ENCODE measurements around the gene PALM. TPM values are rescaled to one million over a fixed set of nuclear protein-coding genes. Genes with fewer than 3 reads are reported as not detected.

PALM gene
- total RNA-seq, 2 donors from 2014 or later = 3.9 to 13.5 TPM

DNA sequence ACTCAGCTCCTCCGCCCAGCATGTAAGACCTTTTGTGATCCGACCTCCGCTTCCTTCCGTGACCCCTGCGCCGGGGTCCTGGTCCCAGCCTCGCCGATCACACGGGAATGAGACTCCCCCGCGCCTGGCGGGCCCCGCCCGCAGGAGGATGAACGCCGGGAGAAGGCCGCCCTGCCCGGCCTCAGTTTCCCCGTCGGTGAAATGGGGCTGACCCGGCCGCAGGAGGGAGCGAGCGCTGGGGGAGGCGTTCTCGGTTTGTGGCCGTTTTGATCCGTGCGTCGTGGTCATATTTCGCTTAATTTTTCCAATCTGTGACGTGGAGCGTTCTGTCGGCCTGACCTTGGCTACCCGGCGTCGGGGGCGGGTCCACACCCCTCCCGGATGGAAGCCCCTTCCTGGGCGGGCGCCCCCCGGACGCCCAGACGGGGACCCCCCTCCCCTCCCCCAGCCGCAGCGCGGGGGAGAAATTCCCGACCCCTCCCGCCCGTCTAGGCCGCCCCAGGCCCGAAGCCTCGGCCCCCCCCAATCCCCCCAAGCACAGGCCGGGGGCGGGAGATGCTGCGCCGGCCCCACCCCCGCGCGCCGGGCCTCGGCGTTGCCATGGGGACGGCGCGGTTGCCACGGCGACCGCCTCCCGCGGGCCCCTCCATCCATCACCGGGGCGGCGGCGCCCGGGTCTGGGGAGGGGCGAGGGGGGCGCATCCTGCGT is 11.1 kb downstream of the PALM start:
- H3K9ac ChIP-seq (ENCODE audit: low read depth in 2 of 2, low read length in 2 of 2) = peak overlapping the region in 1 of 2 donors; percentile 12
- DNase-seq = no peak

DNA sequence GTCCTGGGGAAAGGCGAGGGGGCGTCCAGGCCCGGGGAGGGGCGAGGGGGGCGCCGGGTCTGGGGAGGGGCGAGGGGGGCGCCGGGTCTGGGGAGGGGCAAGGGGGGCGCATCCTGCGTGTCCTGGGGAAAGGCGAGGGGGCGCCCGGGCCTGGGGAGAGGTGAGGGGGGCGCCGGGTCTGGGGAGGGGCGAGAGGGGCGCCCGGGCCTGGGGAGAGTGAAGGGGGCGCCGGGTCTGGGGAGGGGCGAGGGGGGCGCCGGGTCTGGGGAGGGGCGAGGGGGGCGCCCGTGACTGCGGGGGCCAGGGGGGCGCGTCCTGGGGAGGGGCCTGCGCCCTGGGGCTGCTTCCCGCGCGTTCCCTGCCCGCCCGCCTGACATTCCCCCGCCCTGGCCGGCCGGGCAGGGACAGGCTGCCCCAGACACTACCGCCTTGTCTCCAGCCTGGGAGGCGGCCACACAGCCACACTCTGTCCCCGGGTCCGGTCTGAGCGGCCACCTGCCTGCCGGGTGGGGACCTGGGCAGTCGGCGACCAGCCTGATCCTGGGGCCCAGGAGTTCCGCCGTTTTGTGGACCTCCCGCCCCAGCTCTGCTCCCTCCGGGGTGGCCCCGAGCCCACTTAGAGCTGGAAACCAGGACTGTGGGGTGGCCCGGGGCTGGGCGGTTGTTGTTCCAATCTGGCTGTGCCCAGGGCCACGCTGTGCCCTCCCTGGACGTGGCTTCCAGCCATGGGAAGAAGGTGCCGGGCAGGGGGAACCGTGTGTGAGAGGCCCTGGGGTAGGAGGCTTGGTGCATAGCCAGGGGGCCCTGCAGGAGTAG is 11.8 kb downstream of the PALM start:
- no peak for DNase-seq
- Histone ChIP-seq H3K9me3 (no peaks in the 10 kb centered on the region), H3K4me1 (no peaks in the 10 kb centered on the region), H3K9ac (ENCODE audit: low read depth in 2 of 2, low read length in 2 of 2) (no peak overlapping the region), H3K36me3 (no peaks in the 10 kb centered on the region), H3K27me3 (peaks cover 16% of the 10 kb centered on the region), H3K27ac (no peak overlapping the region), H3K4me3 (no peak overlapping the region)
- intact Hi-C loops (cut with DNase I) = no loop called here
- TF ChIP-seq, protein P1, sequence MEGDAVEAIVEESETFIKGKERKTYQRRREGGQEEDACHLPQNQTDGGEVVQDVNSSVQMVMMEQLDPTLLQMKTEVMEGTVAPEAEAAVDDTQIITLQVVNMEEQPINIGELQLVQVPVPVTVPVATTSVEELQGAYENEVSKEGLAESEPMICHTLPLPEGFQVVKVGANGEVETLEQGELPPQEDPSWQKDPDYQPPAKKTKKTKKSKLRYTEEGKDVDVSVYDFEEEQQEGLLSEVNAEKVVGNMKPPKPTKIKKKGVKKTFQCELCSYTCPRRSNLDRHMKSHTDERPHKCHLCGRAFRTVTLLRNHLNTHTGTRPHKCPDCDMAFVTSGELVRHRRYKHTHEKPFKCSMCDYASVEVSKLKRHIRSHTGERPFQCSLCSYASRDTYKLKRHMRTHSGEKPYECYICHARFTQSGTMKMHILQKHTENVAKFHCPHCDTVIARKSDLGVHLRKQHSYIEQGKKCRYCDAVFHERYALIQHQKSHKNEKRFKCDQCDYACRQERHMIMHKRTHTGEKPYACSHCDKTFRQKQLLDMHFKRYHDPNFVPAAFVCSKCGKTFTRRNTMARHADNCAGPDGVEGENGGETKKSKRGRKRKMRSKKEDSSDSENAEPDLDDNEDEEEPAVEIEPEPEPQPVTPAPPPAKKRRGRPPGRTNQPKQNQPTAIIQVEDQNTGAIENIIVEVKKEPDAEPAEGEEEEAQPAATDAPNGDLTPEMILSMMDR (IDR thresholded peaks at IDR 0.05) = no peak

More for the DNA sequence above, 11.1 kb downstream of the PALM start:
- TF ChIP-seq, protein P1 (IDR thresholded peaks at IDR 0.05) = no peak
- Histone ChIP-seq H3K9me3 (no peaks in the 10 kb centered on the region), H3K27me3 (peaks cover 16% of the 10 kb centered on the region), H3K27ac (no peak overlapping the region), H3K4me3 (no peak overlapping the region), H3K36me3 (no peaks in the 10 kb centered on the region), H3K4me1 (no peaks in the 10 kb centered on the region)
- intact Hi-C loops (cut with DNase I) = no loop called here

DNA sequence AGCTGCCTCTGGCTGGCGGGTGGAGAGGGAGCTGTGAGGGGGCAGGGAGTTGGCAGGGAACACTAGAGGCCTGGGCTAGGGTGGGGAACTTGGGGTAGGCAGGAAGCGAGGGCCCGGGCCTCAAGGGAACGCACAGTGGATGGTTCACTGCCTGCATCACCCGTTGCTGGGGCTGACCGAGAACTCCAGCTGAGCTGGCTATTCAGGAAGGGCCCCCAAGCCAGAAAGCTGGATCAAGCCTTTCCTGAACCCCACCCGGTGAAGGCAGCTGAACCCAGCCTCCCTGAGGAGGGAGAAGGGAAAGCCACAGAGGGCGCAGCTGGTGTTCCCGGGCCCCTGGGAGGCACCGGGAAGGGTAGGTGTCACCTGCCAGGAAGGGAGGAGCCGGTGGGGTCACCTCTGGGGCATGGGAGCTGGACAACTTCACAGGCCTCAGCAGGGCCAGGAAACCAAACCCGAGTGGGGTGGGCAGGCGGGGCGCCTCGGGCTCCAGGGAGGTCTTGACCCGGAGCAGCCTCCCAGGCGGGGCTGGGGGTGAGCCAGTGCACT is 13.9 kb downstream of the PALM start:
- no peak overlapping the region for H3K9ac ChIP-seq (ENCODE audit: low read depth in 2 of 2, low read length in 2 of 2)
- intact Hi-C loops (cut with DNase I) = no loop called here
- no peak overlapping the region for H3K4me3 ChIP-seq
- TF ChIP-seq, protein P1 (IDR thresholded peaks at IDR 0.05) = no peak
- H3K27me3 ChIP-seq = peaks cover 16% of the 10 kb centered on the region
- no peaks in the 10 kb centered on the region for H3K9me3 ChIP-seq
- DNase-seq = no peak
- no peak overlapping the region for H3K27ac ChIP-seq
- H3K4me1 ChIP-seq = no peaks in the 10 kb centered on the region
- no peaks in the 10 kb centered on the region for H3K36me3 ChIP-seq

DNA sequence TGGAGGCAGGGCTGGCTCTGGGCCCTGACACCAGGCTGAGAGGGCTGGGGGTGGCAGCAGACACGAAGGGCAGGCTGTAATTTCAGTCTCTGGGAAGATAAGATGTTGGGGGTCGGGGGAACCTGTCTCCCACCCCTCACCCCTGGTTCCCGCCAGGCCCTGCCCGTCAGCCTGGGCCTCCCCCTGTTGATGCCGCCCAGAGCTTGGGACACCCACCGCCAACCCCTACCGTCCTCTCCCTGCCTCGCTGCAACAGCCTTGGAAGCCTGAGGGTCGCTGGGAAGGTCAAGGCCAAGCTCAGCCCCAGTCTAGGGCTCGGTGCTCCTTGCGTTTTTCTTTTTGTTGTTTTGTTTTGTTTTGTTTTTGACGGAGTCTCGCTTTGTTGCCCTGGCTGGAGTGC is 14.5 kb downstream of the PALM start:
- DNase-seq = no peak
- H3K27me3 ChIP-seq = peaks cover 16% of the 10 kb centered on the region
- no peak overlapping the region for H3K27ac ChIP-seq
- no peaks in the 10 kb centered on the region for H3K9me3 ChIP-seq
- no peaks in the 10 kb centered on the region for H3K4me1 ChIP-seq
- H3K4me3 ChIP-seq = no peak overlapping the region
- no peak overlapping the region for H3K9ac ChIP-seq (ENCODE audit: low read depth in 2 of 2, low read length in 2 of 2)
- intact Hi-C loops (cut with DNase I) = no loop called here
- TF ChIP-seq, protein P1 (IDR thresholded peaks at IDR 0.05) = no peak
- no peaks in the 10 kb centered on the region for H3K36me3 ChIP-seq

DNA sequence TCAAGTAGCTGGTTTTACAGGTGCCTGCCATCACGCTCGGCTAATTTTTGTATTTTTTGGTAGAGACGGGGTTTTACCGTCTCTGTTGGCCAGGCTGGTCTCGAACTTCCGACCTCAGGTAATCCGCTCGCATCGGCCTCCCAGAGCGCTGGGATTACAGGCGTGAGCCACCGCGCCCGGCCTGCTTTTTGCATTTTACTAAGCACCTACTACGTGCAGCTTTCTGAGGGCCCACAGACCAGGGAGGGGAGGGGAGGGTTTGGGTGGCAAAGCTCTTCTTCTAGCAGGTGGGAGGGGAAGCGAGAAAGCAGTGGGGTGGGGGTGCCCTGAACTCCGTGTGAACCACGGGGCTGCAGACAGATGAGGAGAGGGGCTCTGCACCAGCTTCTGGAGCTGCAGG is 15.0 kb downstream of the PALM start:
- no peak for DNase-seq
- Histone ChIP-seq H3K36me3 (no peaks in the 10 kb centered on the region), H3K9me3 (no peaks in the 10 kb centered on the region), H3K9ac (ENCODE audit: low read depth in 2 of 2, low read length in 2 of 2) (no peak overlapping the region), H3K4me1 (no peaks in the 10 kb centered on the region), H3K4me3 (no peak overlapping the region), H3K27me3 (peaks cover 16% of the 10 kb centered on the region), H3K27ac (no peak overlapping the region)
- TF ChIP-seq, protein P1 (IDR thresholded peaks at IDR 0.05) = no peak
- intact Hi-C loops (cut with DNase I) = no loop called here

Measured in colonic mucosa (tissue), 4 donors.